ENCODE data around the gene GABARAPL1.
"Not testable (repeated sequence)": the region's sequence is repeated elsewhere in the genome, so short reads cannot be mapped to it uniquely, and the experiment has no call there.

The GABARAPL1 gene

GRCh38 chr12:10197879-10198278 is 14.8 kb upstream of the GABARAPL1 start:
- Histone ChIP-seq H3K27ac (ENCODE audit: insufficient read depth, low read depth, low read length, poor library complexity, severe bottlenecking) (no peak overlapping the region), H3K9me3 (ENCODE audit: control insufficient read depth, low read length) (no peaks in the 10 kb centered on the region), H3K27me3 (ENCODE audit: control insufficient read depth, insufficient read depth, low read length, poor library complexity, severe bottlenecking) (no peaks in the 10 kb centered on the region), H3K4me3 (ENCODE audit: insufficient read depth, low read depth, low read length) (no peak overlapping the region), H3K36me3 (ENCODE audit: control insufficient read depth, insufficient read depth, low read length) (no peaks in the 10 kb centered on the region), H3K4me1 (ENCODE audit: control insufficient read depth, insufficient read depth, low read length) (no peaks in the 10 kb centered on the region)
- WGBS, 2 experiments: 80 to 89% methylated on average over 5 of the region's 5 CpGs

GRCh38 chr12:10204495-10204894 is 8.2 kb upstream of the GABARAPL1 start:
- not testable (repeated sequence) for H3K27ac ChIP-seq (ENCODE audit: insufficient read depth, low read depth, low read length, poor library complexity, severe bottlenecking); H3K9me3 ChIP-seq (ENCODE audit: control insufficient read depth, low read length); H3K4me3 ChIP-seq (ENCODE audit: insufficient read depth, low read depth, low read length); H3K4me1 ChIP-seq (ENCODE audit: control insufficient read depth, insufficient read depth, low read length); H3K27me3 ChIP-seq (ENCODE audit: control insufficient read depth, insufficient read depth, low read length, poor library complexity, severe bottlenecking); H3K36me3 ChIP-seq (ENCODE audit: control insufficient read depth, insufficient read depth, low read length)
- 84 to 92% methylated on average over 2 of the region's 2 CpGs for WGBS, 2 experiments

- Histone ChIP-seq H3K27me3 (ENCODE audit: control insufficient read depth, insufficient read depth, low read length, poor library complexity, severe bottlenecking) (no peaks in the 10 kb centered on the region), H3K36me3 (ENCODE audit: control insufficient read depth, insufficient read depth, low read length) (no peaks in the 10 kb centered on the region), H3K4me1 (ENCODE audit: control insufficient read depth, insufficient read depth, low read length) (no peaks in the 10 kb centered on the region), H3K9me3 (ENCODE audit: control insufficient read depth, low read length) (no peaks in the 10 kb centered on the region), H3K27ac (ENCODE audit: insufficient read depth, low read depth, low read length, poor library complexity, severe bottlenecking) (no peak overlapping the region), H3K4me3 (ENCODE audit: insufficient read depth, low read depth, low read length) (no peak overlapping the region)
- WGBS, 2 experiments: 89 to 93% methylated on average over 3 of the region's 3 CpGs
These were observed 7.4 kb upstream of the GABARAPL1 start for GRCh38 chr12:10205220-10205807.

- WGBS, 2 experiments: 74 to 75% methylated on average over 1 to 2 of the region's 2 CpGs
These were observed 5.5 kb upstream of the GABARAPL1 start for GRCh38 chr12:10207136-10207535.

GRCh38 chr12:10210225-10210624 is 2.5 kb upstream of the GABARAPL1 start:
- Histone ChIP-seq H3K27ac (ENCODE audit: insufficient read depth, low read depth, low read length, poor library complexity, severe bottlenecking) (no peak overlapping the region), H3K36me3 (ENCODE audit: control insufficient read depth, insufficient read depth, low read length) (no peaks in the 10 kb centered on the region), H3K27me3 (ENCODE audit: control insufficient read depth, insufficient read depth, low read length, poor library complexity, severe bottlenecking) (peaks cover 4% of the 10 kb centered on the region), H3K4me1 (ENCODE audit: control insufficient read depth, insufficient read depth, low read length) (no peaks in the 10 kb centered on the region), H3K4me3 (ENCODE audit: insufficient read depth, low read depth, low read length) (no peak overlapping the region), H3K9me3 (ENCODE audit: control insufficient read depth, low read length) (no peaks in the 10 kb centered on the region)
- 93 to 98% methylated on average over 14 of the region's 15 CpGs for WGBS, 2 experiments

More at GRCh38 chr12:10207136-10207535, 5.5 kb upstream of the GABARAPL1 start:
- no peaks in the 10 kb centered on the region for H3K27me3 ChIP-seq (ENCODE audit: control insufficient read depth, insufficient read depth, low read length, poor library complexity, severe bottlenecking)
- H3K9me3 ChIP-seq (ENCODE audit: control insufficient read depth, low read length): no peaks in the 10 kb centered on the region
- no peaks in the 10 kb centered on the region for H3K4me1 ChIP-seq (ENCODE audit: control insufficient read depth, insufficient read depth, low read length)
- H3K4me3 ChIP-seq (ENCODE audit: insufficient read depth, low read depth, low read length): no peak overlapping the region
- no peaks in the 10 kb centered on the region for H3K36me3 ChIP-seq (ENCODE audit: control insufficient read depth, insufficient read depth, low read length)
- no peak overlapping the region for H3K27ac ChIP-seq (ENCODE audit: insufficient read depth, low read depth, low read length, poor library complexity, severe bottlenecking)

- Histone ChIP-seq H3K36me3 (ENCODE audit: control insufficient read depth, insufficient read depth, low read length) (no peaks in the 10 kb centered on the region), H3K27ac (ENCODE audit: insufficient read depth, low read depth, low read length, poor library complexity, severe bottlenecking) (no peak overlapping the region), H3K4me1 (ENCODE audit: control insufficient read depth, insufficient read depth, low read length) (no peaks in the 10 kb centered on the region), H3K4me3 (ENCODE audit: insufficient read depth, low read depth, low read length) (no peak overlapping the region), H3K9me3 (ENCODE audit: control insufficient read depth, low read length) (no peaks in the 10 kb centered on the region), H3K27me3 (ENCODE audit: control insufficient read depth, insufficient read depth, low read length, poor library complexity, severe bottlenecking) (peaks cover 4% of the 10 kb centered on the region)
- WGBS, 2 experiments: 92 to 93% methylated on average over 25 of the region's 25 CpGs
These were observed 1.4 kb upstream of the GABARAPL1 start for GRCh38 chr12:10211101-10211939.

- H3K27me3 ChIP-seq (ENCODE audit: control insufficient read depth, insufficient read depth, low read length, poor library complexity, severe bottlenecking): peaks cover 4% of the 10 kb centered on the region
These were observed 538 bp upstream of the GABARAPL1 start for GRCh38 chr12:10211940-10212738.

GRCh38 chr12:10213168-10214135 is 775 bp downstream of the GABARAPL1 start:
- 0 to 2% methylated on average over 44 to 47 of the region's 47 CpGs for WGBS, 2 experiments
- Histone ChIP-seq H3K27ac (ENCODE audit: insufficient read depth, low read depth, low read length, poor library complexity, severe bottlenecking) (peak overlapping the region; percentile 96), H3K27me3 (ENCODE audit: control insufficient read depth, insufficient read depth, low read length, poor library complexity, severe bottlenecking) (peaks cover 4% of the 10 kb centered on the region), H3K4me3 (ENCODE audit: insufficient read depth, low read depth, low read length) (peak overlapping the region; percentile 76), H3K9me3 (ENCODE audit: control insufficient read depth, low read length) (no peaks in the 10 kb centered on the region), H3K36me3 (ENCODE audit: control insufficient read depth, insufficient read depth, low read length) (no peaks in the 10 kb centered on the region), H3K4me1 (ENCODE audit: control insufficient read depth, insufficient read depth, low read length) (no peaks in the 10 kb centered on the region)

More at GRCh38 chr12:10211940-10212738, 538 bp upstream of the GABARAPL1 start:
- Histone ChIP-seq H3K4me1 (ENCODE audit: control insufficient read depth, insufficient read depth, low read length) (no peaks in the 10 kb centered on the region), H3K36me3 (ENCODE audit: control insufficient read depth, insufficient read depth, low read length) (no peaks in the 10 kb centered on the region), H3K9me3 (ENCODE audit: control insufficient read depth, low read length) (no peaks in the 10 kb centered on the region), H3K4me3 (ENCODE audit: insufficient read depth, low read depth, low read length) (peak overlapping the region; percentile 76), H3K27ac (ENCODE audit: insufficient read depth, low read depth, low read length, poor library complexity, severe bottlenecking) (peak overlapping the region; percentile 96)
- WGBS, 2 experiments: 44 to 48% methylated on average over 40 of the region's 40 CpGs

GRCh38 chr12:10214136-10214894 is 1.6 kb downstream of the GABARAPL1 start:
- peak overlapping the region; percentile 76 for H3K4me3 ChIP-seq (ENCODE audit: insufficient read depth, low read depth, low read length)
- H3K27me3 ChIP-seq (ENCODE audit: control insufficient read depth, insufficient read depth, low read length, poor library complexity, severe bottlenecking): peaks cover 4% of the 10 kb centered on the region
- no peaks in the 10 kb centered on the region for H3K9me3 ChIP-seq (ENCODE audit: control insufficient read depth, low read length)
- H3K36me3 ChIP-seq (ENCODE audit: control insufficient read depth, insufficient read depth, low read length): no peaks in the 10 kb centered on the region
- no peak overlapping the region for H3K27ac ChIP-seq (ENCODE audit: insufficient read depth, low read depth, low read length, poor library complexity, severe bottlenecking)
- WGBS, 2 experiments: 30 to 32% methylated on average over 9 of the region's 10 CpGs
- H3K4me1 ChIP-seq (ENCODE audit: control insufficient read depth, insufficient read depth, low read length): no peaks in the 10 kb centered on the region
